ENCODE data around the gene SLC25A25. TPM values are rescaled to one million over a fixed set of nuclear protein-coding genes. Genes with fewer than 3 reads are reported as not detected.
A peak's percentile ranks its signal among the peaks of the same experiment; 100 is the strongest.

The SLC25A25 gene
- total and polyA plus RNA-seq, 11 donors, result 1.7 to 15.1 (median 6.7) TPM

GRCh38 chr9:128136816-128137793 is 69.1 kb downstream of the SLC25A25 start:
- intact Hi-C loops (cut with DNase I), result no loop called here
- Histone ChIP-seq H3K27me3 (no peaks in the 10 kb centered on the region), H3K4me1 (peaks cover 0 to 5% (median under 1%) of the 10 kb centered on the region in 12 donors), H3K36me3 (no peaks in the 10 kb centered on the region), H3K4me3 (no peak overlapping the region), H3K27ac (no peak overlapping the region), H3K9me3 (peaks cover 0 to 4% (median 0%) of the 10 kb centered on the region in 12 donors)
- WGBS, 4 donors, result 94 to 96% (median 95%) methylated on average over 17 to 18 of the region's 18 CpGs
- TF ChIP-seq POLR2A (IDR thresholded peaks at IDR 0.05) (no peak), CTCF (IDR thresholded peaks at IDR 0.05) (no peak)
- peak in 2 of 4 donors; percentile 19 to 37 for ATAC-seq
- DNase-seq, result peak in 2 of 5 donors; percentile 3 to 11

- intact Hi-C loops (cut with DNase I), result no loop called here
- WGBS, 4 donors, result 83 to 90% (median 90%) methylated on average over 2 to 3 of the region's 3 CpGs
- Histone ChIP-seq H3K27me3 (no peaks in the 10 kb centered on the region), H3K4me1 (peaks cover 0 to 11% (median 0%) of the 10 kb centered on the region in 12 donors), H3K4me3 (no peak overlapping the region), H3K9me3 (peaks cover 0 to 4% (median 0%) of the 10 kb centered on the region in 12 donors), H3K36me3 (no peaks in the 10 kb centered on the region), H3K27ac (no peak overlapping the region)
- ATAC-seq (no peak), DNase-seq (peak in 1 of 5 donors; percentile 20)
- TF ChIP-seq POLR2A (IDR thresholded peaks at IDR 0.05) (no peak), CTCF (IDR thresholded peaks at IDR 0.05) (no peak)
Observed at GRCh38 chr9:128138001-128138400, 70.0 kb downstream of the SLC25A25 start.

GRCh38 chr9:128139621-128140020 is 71.6 kb downstream of the SLC25A25 start:
- no peaks in the 10 kb centered on the region for H3K27me3 ChIP-seq
- DNase-seq, result peak in 2 of 5 donors; percentile 8 to 22
- WGBS, 4 donors, result 38 to 91% (median 78%) methylated on average over 3 to 16 of the region's 16 CpGs

More at GRCh38 chr9:128139621-128140020, 71.6 kb downstream of the SLC25A25 start:
- Histone ChIP-seq H3K9me3 (no peaks in the 10 kb centered on the region), H3K4me1 (peaks cover 0 to 16% (median 5%) of the 10 kb centered on the region in 12 donors), H3K36me3 (no peaks in the 10 kb centered on the region), H3K27ac (no peak overlapping the region), H3K4me3 (no peak overlapping the region)
- TF ChIP-seq CTCF (IDR thresholded peaks at IDR 0.05) (no peak), POLR2A (IDR thresholded peaks at IDR 0.05) (no peak)
- no peak for ATAC-seq
- intact Hi-C loops (cut with DNase I), result no loop called here
